ENCODE data around the gene ZNF689. TPM values are rescaled to one million over a fixed set of nuclear protein-coding genes. Genes with fewer than 3 reads are reported as not detected.

ZNF689 gene
- total and polyA plus RNA-seq, 12 donors, result 2.7 to 7.4 (median 5.4) TPM

DNA sequence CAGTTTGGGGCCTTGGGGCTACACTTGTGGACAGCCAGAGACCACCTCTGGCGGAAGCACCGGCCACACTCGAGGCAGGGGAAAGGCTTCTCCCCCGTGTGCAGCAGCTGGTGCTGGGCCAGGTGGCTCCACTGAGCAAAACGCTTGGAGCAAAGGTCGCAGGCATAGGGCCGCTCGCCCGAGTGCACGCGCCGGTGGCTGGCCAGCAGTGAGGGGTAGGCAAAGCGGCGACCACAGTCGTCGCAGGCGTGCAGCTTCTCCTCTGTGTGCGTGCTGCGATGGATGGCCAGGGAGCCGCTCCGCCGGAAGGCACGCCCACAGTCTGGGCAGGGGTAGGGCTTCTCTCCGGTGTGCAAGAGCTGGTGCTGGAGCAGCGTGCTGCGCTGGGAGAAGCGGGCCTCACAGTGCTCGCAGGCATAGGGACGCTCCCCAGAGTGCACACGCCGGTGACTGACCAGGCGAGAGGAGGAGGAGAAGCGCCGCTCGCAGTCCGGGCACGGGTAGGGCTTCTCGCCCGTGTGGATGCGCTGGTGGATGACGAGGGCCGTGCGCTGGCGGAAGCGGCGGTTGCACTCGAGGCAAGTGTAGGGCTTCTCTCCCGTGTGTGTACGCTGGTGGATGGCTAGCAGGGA is 5.8 kb downstream of the ZNF689 start:
- intact Hi-C loops (cut with DNase I), result loop anchor here in 2 of 10 donors (10.0 kb wide), 1 partner anchor 160 kb away; the partner anchor contains the start of gene SEPHS2 (in 2 of the 2)
- H3K9me3 ChIP-seq, result peaks cover 0 to 7% (median 0%) of the 10 kb centered on the region in 11 donors
- DNase-seq, result no peak
- peak in 4 of 8 donors; percentile 7 to 68 (median 8) for ATAC-seq
- H3K4me3 ChIP-seq, result no peak overlapping the region
- TF ChIP-seq, protein P1, sequence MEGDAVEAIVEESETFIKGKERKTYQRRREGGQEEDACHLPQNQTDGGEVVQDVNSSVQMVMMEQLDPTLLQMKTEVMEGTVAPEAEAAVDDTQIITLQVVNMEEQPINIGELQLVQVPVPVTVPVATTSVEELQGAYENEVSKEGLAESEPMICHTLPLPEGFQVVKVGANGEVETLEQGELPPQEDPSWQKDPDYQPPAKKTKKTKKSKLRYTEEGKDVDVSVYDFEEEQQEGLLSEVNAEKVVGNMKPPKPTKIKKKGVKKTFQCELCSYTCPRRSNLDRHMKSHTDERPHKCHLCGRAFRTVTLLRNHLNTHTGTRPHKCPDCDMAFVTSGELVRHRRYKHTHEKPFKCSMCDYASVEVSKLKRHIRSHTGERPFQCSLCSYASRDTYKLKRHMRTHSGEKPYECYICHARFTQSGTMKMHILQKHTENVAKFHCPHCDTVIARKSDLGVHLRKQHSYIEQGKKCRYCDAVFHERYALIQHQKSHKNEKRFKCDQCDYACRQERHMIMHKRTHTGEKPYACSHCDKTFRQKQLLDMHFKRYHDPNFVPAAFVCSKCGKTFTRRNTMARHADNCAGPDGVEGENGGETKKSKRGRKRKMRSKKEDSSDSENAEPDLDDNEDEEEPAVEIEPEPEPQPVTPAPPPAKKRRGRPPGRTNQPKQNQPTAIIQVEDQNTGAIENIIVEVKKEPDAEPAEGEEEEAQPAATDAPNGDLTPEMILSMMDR (IDR thresholded peaks at IDR 0.05), result no peak
- WGBS, 2 donors, result 94 to 95% methylated on average over 49 of the region's 49 CpGs
- peaks cover 0 to 67% (median 28%) of the 10 kb centered on the region in 9 donors for H3K36me3 ChIP-seq
- peak overlapping the region in 6 of 10 donors; percentile 48 to 77 (median 56) for H3K27ac ChIP-seq
- H3K27me3 ChIP-seq, result no peaks in the 10 kb centered on the region
- H3K4me1 ChIP-seq, result peaks cover 3 to 56% (median 26%) of the 10 kb centered on the region in 9 donors

DNA sequence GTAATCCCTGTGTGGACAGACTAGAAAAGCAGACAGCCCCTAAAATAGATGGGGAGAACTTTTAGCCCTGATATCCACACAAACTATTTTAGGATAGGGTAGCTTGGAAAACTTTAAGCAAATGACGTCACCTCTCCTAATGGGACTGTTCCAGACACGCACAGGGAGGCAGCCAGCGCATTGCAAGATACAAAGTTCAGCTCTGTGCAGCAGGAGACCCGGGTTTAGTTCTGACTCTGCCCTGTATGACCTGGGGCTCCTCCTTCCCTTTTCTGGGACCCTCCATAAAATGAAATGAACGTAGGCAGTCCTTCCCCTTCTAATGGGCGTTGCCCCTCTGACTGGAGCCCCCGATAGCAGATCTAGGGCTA is 6.3 kb downstream of the ZNF689 start:
- H3K27ac ChIP-seq, result peak overlapping the region in 6 of 10 donors; percentile 2 to 77 (median 56)
- peaks cover 0 to 7% (median 0%) of the 10 kb centered on the region in 11 donors for H3K9me3 ChIP-seq
- WGBS, 2 donors, result 77 to 80% methylated on average over 7 of the region's 7 CpGs
- ATAC-seq (peak in 7 of 8 donors; percentile 49 to 81 (median 71)), DNase-seq (no peak)
- H3K4me1 ChIP-seq, result peaks cover 3 to 51% (median 21%) of the 10 kb centered on the region in 9 donors
- intact Hi-C loops (cut with DNase I), result loop anchor here in 2 of 10 donors (10.0 kb wide), 1 partner anchor 159 kb away; the partner anchor contains the start of gene SEPHS2 (in 2 of the 2)
- no peak overlapping the region for H3K4me3 ChIP-seq
- peaks cover 0 to 67% (median 28%) of the 10 kb centered on the region in 9 donors for H3K36me3 ChIP-seq
- H3K27me3 ChIP-seq, result no peaks in the 10 kb centered on the region
- TF ChIP-seq, protein P1 (IDR thresholded peaks at IDR 0.05), result no peak

DNA sequence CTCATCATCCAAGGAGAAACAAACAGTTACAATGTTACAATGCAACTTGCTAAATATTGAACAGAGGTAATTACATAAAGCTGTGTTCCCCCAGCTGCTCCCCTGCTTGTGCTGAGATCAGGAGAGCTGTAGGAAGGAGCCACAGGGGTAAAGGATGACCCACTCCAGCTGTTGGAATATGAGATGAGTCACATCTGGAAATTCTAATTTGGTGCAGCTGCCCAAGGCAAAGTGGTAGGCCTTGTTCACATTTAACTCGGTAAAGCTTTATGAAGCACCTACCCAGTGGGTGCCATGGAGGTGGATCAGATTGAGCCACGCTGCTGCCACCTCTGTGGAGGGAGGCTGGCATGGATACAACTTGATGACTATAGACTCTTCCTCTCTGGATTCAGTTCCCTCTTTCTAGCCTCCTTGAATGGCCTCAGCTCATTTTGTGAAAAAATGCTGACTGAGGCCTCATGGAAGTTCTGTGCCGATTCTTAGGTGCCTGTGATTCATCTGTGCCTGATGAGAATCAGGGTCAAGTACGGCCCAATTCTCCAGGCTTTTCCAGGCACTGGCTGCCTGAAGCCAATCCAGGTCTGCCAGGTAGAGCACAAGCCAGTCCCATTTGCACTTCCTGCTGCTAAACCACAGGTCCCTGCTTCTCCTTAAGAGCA is 7.4 kb downstream of the ZNF689 start:
- TF ChIP-seq, protein P1 (IDR thresholded peaks at IDR 0.05), result no peak
- DNase-seq (no peak), ATAC-seq (peak in 4 of 8 donors; percentile 9 to 34 (median 22))
- H3K4me3 ChIP-seq, result no peak overlapping the region
- WGBS, 2 donors, result 64 to 78% methylated on average over 4 of the region's 4 CpGs
- peaks cover 0 to 7% (median 0%) of the 10 kb centered on the region in 11 donors for H3K9me3 ChIP-seq
- intact Hi-C loops (cut with DNase I), result loop anchor here in 2 of 10 donors (10.0 kb wide), 1 partner anchor 158 kb away; the partner anchor contains the start of gene SEPHS2 (in 2 of the 2)
- H3K27me3 ChIP-seq, result no peaks in the 10 kb centered on the region
- H3K27ac ChIP-seq, result peak overlapping the region in 4 of 10 donors; percentile 8 to 77 (median 55)
- peaks cover 3 to 47% (median 18%) of the 10 kb centered on the region in 9 donors for H3K4me1 ChIP-seq
- H3K36me3 ChIP-seq, result peaks cover 0 to 58% (median 28%) of the 10 kb centered on the region in 9 donors

DNA sequence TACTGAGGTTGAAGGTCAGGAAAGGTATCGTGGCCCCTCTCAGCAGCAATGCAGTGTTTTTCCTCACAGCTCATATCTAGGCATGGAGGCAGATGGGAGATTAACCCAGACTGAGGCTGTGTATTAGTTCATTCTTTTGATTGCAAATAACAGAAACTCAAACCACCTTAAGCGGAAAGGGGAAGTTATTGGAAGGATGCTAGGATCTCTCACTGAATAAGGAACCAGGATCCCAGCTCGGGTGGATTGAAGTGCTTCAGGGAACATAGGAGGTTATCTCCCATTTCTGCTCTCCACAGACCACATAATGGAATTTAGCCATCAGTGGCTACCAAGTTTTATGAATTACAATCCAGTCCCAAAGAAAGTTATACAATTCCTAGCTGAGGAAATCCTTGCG is 8.2 kb downstream of the ZNF689 start:
- Histone ChIP-seq H3K9me3 (peaks cover 0 to 7% (median 0%) of the 10 kb centered on the region in 11 donors), H3K4me3 (no peak overlapping the region), H3K4me1 (peaks cover 3 to 47% (median 18%) of the 10 kb centered on the region in 9 donors), H3K36me3 (peaks cover 0 to 50% (median 28%) of the 10 kb centered on the region in 9 donors), H3K27ac (peak overlapping the region in 3 of 10 donors; percentile 8 to 77 (median 52)), H3K27me3 (no peaks in the 10 kb centered on the region)
- intact Hi-C loops (cut with DNase I), result loop anchor here in 2 of 10 donors (10.0 kb wide), 1 partner anchor 157 kb away; the partner anchor contains the start of gene SEPHS2 (in 2 of the 2)
- DNase-seq (no peak), ATAC-seq (no peak)
- TF ChIP-seq, protein P1 (IDR thresholded peaks at IDR 0.05), result no peak
- WGBS, 2 donors, result 79 to 84% methylated on average over 4 of the region's 4 CpGs
